ENCODE results near the gene OVOL2. TPM values are rescaled to one million over a fixed set of nuclear protein-coding genes. Genes with fewer than 3 reads are reported as not detected.
A peak's percentile ranks its signal among the peaks of the same experiment; 100 is the strongest.

Gene OVOL2
- total and polyA plus RNA-seq, 2 experiments from 2014 or later = 11.2 to 11.5 TPM

GRCh38 chr20:18020931-18021330 lies 36.8 kb downstream of the OVOL2 start:
- Histone ChIP-seq H2AFZ (no peak overlapping the region), H4K20me1 (replicated peaks; ENCODE audit: insufficient read depth) (no peaks in the 10 kb centered on the region), H3F3A (replicated peaks; ENCODE audit: low read depth) (no peaks in the 10 kb centered on the region), H3K79me2 (replicated peaks; ENCODE audit: insufficient read depth) (no peaks in the 10 kb centered on the region), H3K36me3 (ENCODE audit: insufficient read depth) (no peaks in the 10 kb centered on the region; the same call in 1 of the 2 replicates), H3K4me1 (ENCODE audit: insufficient read depth) (no peaks in the 10 kb centered on the region), H3K9me2 (ENCODE audit: insufficient read depth) (no peaks in the 10 kb centered on the region), H3K27ac (ENCODE audit: low read depth) (no peak overlapping the region), H3K27me3 (ENCODE audit: insufficient read depth) (no peaks in the 10 kb centered on the region), H3K4me2 (no peak overlapping the region), H3K4me3 (no peak overlapping the region)
- H3K9me3 Mint-ChIP-seq = peaks cover 5% of the 10 kb centered on the region; the same call in 2 of the 3 replicates
- H3K36me3 Mint-ChIP-seq (ENCODE audit: low read depth) = peaks cover 15% of the 10 kb centered on the region
- no peaks in the 10 kb centered on the region for H3K4me1 Mint-ChIP-seq
- H3K27me3 Mint-ChIP-seq (ENCODE audit: insufficient read depth, low read depth, poor library complexity) = no peaks in the 10 kb centered on the region
- 0 out of 2 replicates have a peak overlapping the region, but pooled peaks have one; percentile 56 for H3K27ac Mint-ChIP-seq
- H3K4me3 Mint-ChIP-seq = no peak overlapping the region
- peak in 1 of 2 experiments; percentile 25; a peak in 1 of 4 replicates for TF ChIP-seq CTCF (conservative IDR thresholded peaks at IDR 0.05; ENCODE audit: low read depth in 2 of 2)
- TF ChIP-seq POLR2AphosphoS5 (IDR thresholded peaks at IDR 0.05; ENCODE audit: low read depth) = no peak
- no peak for TF ChIP-seq CREB1 (CRISPR knock-in tag; IDR thresholded peaks at IDR 0.05; ENCODE audit: low read depth)
- no peak for TF ChIP-seq ZNF462 (CRISPR knock-in tag; IDR thresholded peaks at IDR 0.05)
- DNase-seq (ENCODE audit: low spot score) (no peak), ATAC-seq (peak; percentile 27; the same call in 1 of the 3 replicates)
